Right cardiac atrium (tissue), 5 donors: ENCODE results near the gene DAB1. TPM values are rescaled to one million over a fixed set of nuclear protein-coding genes. Genes with fewer than 3 reads are reported as not detected.
A peak's percentile ranks its signal among the peaks of the same experiment; 100 is the strongest.

ENCODE experiments used
- ATAC-seq, 2 donors: fragments of 200-7000 bp; cut with Tn5 transposase; one replicate each; pipeline versions ENCODE4 v1.8.0 to v1.9.1; 2020; ENCODE audit warnings: moderate library complexity in 2 of 2, mild to moderate bottlenecking in 1 of 2
- DNase-seq, 3 donors: peaks; one replicate each; pipeline ENCODE4 v3.0.0-alpha.2; 2020
- H3K27ac ChIP-seq: one replicate; pipeline ENCODE4 v1.5.1; 2013; ENCODE audit warnings: mild to moderate bottlenecking, low read length, control low read depth, moderate library complexity
- H3K27me3 ChIP-seq: one replicate; pipeline ENCODE4 v1.6.1; 2013; ENCODE audit not compliant: control insufficient read depth, insufficient read depth
- H3K4me1 ChIP-seq: one replicate; pipeline ENCODE4 v1.6.1; 2013; ENCODE audit warnings: low read length; ENCODE audit not compliant: control insufficient read depth, insufficient read depth
- H3K4me3 ChIP-seq: one replicate; pipeline ENCODE4 v1.5.1; 2013; ENCODE audit warnings: low read length, control low read depth
- H3K9me3 ChIP-seq: one replicate; pipeline ENCODE4 v1.6.1; 2013; ENCODE audit warnings: low read length; ENCODE audit not compliant: control insufficient read depth
- WGBS: extraction: QIAGEN DNeasy Blood & Tissue Kit; methylation state at CpG from one replicate; pipeline ENCODE4 v1.1.7; 2013; 5-methylcytosine and 5-hydroxymethylcytosine counted together
- intact Hi-C, 4 donors: fragments of 100-400 bp; cut with DNase I; formaldehyde crosslinking; loops; one replicate each; pipeline versions ENCODE4 v1.11.0 to v1.14.0; 2022 to 2023
- polyA plus RNA-seq: library from polyadenylated mRNA; stranded (reverse); fragments of 200-250 nt; gene quantifications from one replicate; pipeline ENCODE4 v1.2.3, GENCODE V29; 2013
- total RNA-seq, 4 donors: library from RNA; stranded (reverse); fragmentation: NEBNext Ultra II Directional; extraction: Animal tissue kit (Norgen Biotek cat#: 25700); gene quantifications; one replicate each; pipeline ENCODE4 v1.2.1, GENCODE V29; 2021
- donor health status: healthy with polysubstance abuse.
- donor health status: DM: no; HTN: yes; CAD: no.
- donor health status: DM: no; HTN: no; CAD: no.
- donor health status: DM: no; HTN: yes; CAD: no; lungs with severe emphysema.
- donor health status: DM: yes; HTN: yes; CAD: no.

The DAB1 gene
- total and polyA plus RNA-seq, 5 donors: 2.5 to 10.8 (median 8.7) TPM

DNA sequence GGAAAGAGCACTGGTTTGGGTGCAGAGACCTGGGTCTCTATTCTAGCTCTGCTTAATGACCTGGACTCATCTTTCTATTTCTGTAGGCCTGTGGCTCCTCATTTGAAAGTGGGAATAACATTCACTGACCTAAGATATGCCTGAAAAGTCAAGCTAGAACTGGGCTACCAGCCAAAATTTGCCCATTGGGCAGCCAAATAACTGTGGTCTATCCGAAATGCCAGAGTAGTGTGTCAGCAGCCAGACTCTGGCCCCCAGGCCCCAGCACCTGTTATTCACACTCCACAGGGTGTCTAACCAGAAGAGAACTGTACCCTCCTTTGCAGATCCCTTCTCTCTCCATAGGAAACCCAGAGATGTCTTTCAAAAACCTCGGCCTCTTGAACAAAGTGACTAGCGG is 12.6 kb downstream of the DAB1 start:
- Histone ChIP-seq H3K4me1 (no peaks in the 10 kb centered on the region), H3K4me3 (no peak overlapping the region), H3K27ac (peak overlapping the region; percentile 13), H3K27me3 (no peaks in the 10 kb centered on the region), H3K9me3 (no peaks in the 10 kb centered on the region)
- WGBS: 72% methylated on average over 3 of the region's 3 CpGs
- intact Hi-C loops: no loop called here
- DNase-seq (no peak), ATAC-seq (peak; percentile 19 to 57)

DNA sequence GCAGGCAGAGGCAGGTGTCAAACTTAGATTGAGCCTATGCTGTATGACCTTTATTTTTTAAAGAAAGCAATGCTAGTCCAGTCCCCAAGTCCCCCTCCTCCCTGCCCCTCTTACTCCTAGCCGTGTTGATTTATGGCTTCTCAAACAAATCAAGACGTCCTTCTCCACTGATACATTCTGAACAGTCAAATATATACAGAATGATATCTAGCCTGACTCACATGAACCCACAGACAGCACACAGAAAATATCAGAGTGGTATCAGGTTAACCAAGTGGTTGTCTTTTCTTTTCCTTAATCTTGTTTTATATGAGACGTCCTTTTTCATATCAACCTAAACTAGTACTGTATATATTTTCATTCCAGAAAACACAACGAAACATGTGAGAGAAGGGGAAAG is 13.4 kb downstream of the DAB1 start:
- Histone ChIP-seq H3K4me1 (no peaks in the 10 kb centered on the region), H3K9me3 (no peaks in the 10 kb centered on the region), H3K4me3 (no peak overlapping the region), H3K27ac (no peak overlapping the region), H3K27me3 (no peaks in the 10 kb centered on the region)
- ATAC-seq (no peak), DNase-seq (no peak)
- intact Hi-C loops: no loop called here
- 46% methylated on average over 4 of the region's 4 CpGs for WGBS

DNA sequence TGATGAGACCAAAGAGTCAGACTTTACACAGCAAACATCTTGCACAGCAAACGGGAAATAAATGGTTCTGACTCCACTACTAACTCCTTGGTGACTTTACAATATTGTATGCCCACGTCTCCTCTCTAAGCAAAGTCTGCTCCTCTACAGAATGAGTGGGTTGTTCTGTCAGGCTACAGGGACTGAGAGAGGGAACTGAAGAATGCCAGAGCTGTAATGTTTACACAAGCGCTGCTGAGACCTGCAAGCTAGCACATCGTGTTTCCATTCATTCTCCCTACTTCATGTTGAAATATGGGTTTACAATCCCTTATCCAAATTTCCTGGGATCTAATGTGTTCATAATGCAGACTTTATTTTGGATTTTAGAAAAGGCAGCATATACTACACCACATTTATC is 15.9 kb downstream of the DAB1 start:
- ATAC-seq: no peak
- 50% methylated on average over 4 of the region's 4 CpGs for WGBS
- H3K4me3 ChIP-seq: no peak overlapping the region
- H3K9me3 ChIP-seq: no peaks in the 10 kb centered on the region
- H3K4me1 ChIP-seq: no peaks in the 10 kb centered on the region
- intact Hi-C loops: no loop called here
- no peaks in the 10 kb centered on the region for H3K27me3 ChIP-seq
- H3K27ac ChIP-seq: no peak overlapping the region
- DNase-seq: no peak

DNA sequence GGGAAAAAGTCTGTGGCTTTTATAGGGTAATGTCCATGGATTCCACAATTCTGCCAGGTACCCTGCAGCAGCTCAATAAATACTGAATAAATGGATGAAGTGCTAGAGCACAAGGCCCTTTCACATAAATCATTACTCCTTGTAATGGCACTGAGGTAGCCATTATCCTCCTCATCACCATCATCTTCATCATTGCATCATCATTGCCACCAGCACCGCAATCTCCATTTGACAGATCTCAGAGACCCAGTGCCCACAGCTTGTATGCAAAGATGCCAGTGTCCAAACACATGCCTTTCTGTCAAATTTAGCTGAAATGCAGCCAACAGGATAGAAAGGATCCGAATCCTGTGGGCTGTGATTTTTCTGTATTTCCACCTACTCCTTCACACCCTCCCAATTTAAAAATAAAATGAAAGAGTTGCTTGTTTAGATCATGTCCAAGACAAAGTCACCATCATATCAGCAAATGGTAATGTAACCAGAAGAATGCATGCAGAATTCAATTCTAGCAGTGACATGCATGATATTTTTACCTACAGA is 17.4 kb downstream of the DAB1 start:
- Histone ChIP-seq H3K27me3 (no peaks in the 10 kb centered on the region), H3K4me3 (no peak overlapping the region), H3K27ac (no peak overlapping the region), H3K9me3 (no peaks in the 10 kb centered on the region), H3K4me1 (no peaks in the 10 kb centered on the region)
- 88% methylated on average over 2 of the region's 2 CpGs for WGBS
- intact Hi-C loops: no loop called here
- ATAC-seq (no peak), DNase-seq (no peak)

DNA sequence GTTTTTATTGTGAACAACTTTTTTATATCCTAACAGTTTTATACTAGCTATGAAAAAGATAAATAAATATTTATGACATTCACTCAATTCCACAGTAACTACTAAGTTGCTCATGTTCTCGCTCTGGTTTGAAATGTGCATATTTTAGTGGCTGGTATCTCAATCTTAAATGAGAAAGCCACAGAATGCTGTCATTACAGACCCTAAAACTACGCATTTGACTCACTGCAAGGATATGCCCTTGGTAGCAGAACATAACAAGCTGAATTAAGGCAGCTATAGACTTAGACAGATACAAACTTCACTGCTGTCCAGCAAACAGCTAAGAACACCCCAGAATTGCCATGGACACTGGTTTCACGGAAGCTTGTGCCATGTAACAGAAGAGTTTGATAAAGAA is 19.0 kb downstream of the DAB1 start:
- Histone ChIP-seq H3K4me1 (no peaks in the 10 kb centered on the region), H3K27ac (no peak overlapping the region), H3K27me3 (no peaks in the 10 kb centered on the region), H3K9me3 (no peaks in the 10 kb centered on the region), H3K4me3 (no peak overlapping the region)
- DNase-seq (no peak), ATAC-seq (no peak)
- intact Hi-C loops: no loop called here
- WGBS: 73% methylated on average over 3 of the region's 3 CpGs

DNA sequence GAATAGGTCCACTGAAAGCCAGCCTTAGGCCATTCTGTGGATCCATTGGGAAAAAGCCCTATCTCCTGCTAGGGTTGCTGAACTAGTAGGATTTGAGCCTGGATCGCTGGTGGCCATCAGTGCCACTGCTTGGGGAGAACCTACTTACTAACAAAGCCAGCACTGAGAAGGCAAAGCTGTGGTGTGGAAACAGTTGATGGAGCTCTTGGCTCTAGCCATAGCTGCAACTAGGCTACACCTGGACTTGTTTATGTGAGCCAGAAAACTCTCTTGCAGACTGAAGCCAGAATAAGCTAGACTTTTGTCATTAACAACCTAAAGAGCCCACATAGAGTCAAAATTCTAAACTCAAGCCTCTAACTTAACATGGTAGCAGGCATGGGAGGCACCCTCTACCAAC is 20.7 kb downstream of the DAB1 start:
- DNase-seq (peak in 1 of 3 donors; percentile 31), ATAC-seq (no peak)
- 91% methylated on average over 1 of the region's 1 CpG for WGBS
- Histone ChIP-seq H3K9me3 (no peaks in the 10 kb centered on the region), H3K4me3 (no peak overlapping the region), H3K27me3 (no peaks in the 10 kb centered on the region), H3K27ac (no peak overlapping the region), H3K4me1 (no peaks in the 10 kb centered on the region)
- intact Hi-C loops: no loop called here

DNA sequence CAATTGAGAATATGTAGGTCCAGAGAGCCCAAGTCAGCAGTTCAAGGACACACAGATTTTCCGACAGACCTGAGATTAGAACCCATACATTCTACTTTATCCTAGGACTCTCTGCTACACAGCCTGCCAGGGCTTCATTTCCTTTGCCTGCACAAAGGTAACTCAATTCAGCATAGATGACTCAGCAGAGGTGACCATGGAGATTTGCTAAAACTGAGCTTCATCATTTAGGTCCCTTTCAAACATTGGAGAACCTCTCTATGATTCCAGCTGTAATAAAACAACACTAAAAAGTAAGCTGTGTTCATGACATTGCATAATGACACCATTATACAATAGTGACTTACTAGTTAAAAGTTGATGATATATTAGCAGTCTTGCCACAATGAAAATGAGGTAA is 22.2 kb downstream of the DAB1 start:
- intact Hi-C loops: no loop called here
- Histone ChIP-seq H3K4me3 (no peak overlapping the region), H3K27me3 (no peaks in the 10 kb centered on the region), H3K27ac (no peak overlapping the region), H3K4me1 (no peaks in the 10 kb centered on the region), H3K9me3 (no peaks in the 10 kb centered on the region)
- DNase-seq (no peak), ATAC-seq (no peak)
- WGBS: 91% methylated on average over 1 of the region's 1 CpG

DNA sequence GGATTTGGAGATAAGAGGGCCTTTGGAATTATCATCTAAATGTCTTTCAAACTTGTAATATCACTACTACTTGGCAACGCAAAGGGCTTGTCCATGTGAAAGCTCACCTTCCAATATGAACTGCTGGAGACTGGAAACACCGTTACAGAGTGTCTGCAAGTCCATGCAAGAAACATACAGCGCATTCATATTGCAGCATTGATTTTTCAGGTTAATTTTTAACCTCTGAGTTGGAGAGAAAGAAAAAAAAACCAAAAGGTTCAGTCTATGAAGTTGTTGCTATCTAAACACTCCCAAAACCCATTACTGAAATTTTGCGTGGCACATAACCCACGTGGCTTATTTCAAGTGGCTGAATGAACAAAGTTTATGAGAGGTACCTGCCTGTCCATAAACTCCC is 23.8 kb downstream of the DAB1 start:
- DNase-seq: no peak
- Histone ChIP-seq H3K27me3 (no peaks in the 10 kb centered on the region), H3K27ac (no peak overlapping the region), H3K9me3 (no peaks in the 10 kb centered on the region), H3K4me1 (no peaks in the 10 kb centered on the region), H3K4me3 (no peak overlapping the region)
- ATAC-seq: no peak
- intact Hi-C loops: no loop called here
- WGBS: 91% methylated on average over 5 of the region's 5 CpGs

DNA sequence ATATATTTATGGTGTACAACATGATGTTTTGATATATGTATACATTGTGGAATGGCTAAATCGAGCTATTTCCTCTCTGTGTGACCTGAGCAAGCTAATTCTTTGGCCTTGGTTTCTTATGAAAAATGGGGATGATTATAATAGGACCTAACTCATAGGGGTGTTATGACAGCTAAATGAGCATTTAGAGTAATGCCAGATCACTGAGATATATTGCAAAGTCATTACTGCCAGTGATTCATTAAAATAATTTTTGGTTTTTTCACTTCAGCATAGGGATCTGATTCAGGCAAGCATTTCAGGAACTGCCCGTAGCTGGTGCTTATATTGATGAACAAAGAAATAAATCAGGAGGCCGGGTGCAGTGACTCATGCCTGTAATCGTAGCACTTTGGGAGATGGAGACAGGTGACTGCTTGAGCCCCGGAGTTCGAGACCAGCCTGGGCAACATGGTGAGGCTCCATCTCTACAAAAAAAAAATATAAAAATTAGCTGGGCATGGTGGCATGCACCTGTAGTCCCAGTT is 30.7 kb downstream of the DAB1 start:
- WGBS: 91% methylated on average over 6 of the region's 6 CpGs
- Histone ChIP-seq H3K4me1 (no peaks in the 10 kb centered on the region), H3K27me3 (no peaks in the 10 kb centered on the region), H3K9me3 (no peaks in the 10 kb centered on the region), H3K4me3 (no peak overlapping the region), H3K27ac (no peak overlapping the region)
- ATAC-seq (no peak), DNase-seq (no peak)
- intact Hi-C loops: loop anchor here in 1 of 4 donors (10.0 kb wide), 1 partner anchor 178 kb away; no protein-coding TSS in a partner anchor

DNA sequence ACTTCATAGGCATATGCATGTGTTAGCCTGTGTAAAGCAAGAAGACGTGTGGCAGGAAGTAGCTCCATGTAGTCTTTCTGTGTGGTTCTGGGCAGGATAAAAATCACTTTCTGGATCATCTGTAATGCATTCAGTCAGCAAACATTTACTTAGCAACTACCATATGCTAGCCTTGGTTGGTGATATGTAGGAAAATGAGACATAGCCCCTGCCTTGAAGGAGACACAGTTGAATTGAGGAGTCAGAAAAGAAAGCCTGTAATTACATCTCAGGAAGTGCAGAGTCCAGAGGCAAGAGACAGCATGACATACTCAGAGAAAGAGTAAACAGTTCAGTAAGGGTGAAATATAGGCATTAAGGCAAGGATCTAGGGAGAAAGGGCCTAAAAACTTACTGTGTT is 38.5 kb downstream of the DAB1 start:
- DNase-seq (no peak), ATAC-seq (no peak)
- H3K9me3 ChIP-seq: no peaks in the 10 kb centered on the region
- intact Hi-C loops: no loop called here
- WGBS: 37% methylated on average over 1 of the region's 1 CpG
- no peak overlapping the region for H3K27ac ChIP-seq
- H3K27me3 ChIP-seq: no peaks in the 10 kb centered on the region
- H3K4me1 ChIP-seq: no peaks in the 10 kb centered on the region
- H3K4me3 ChIP-seq: no peak overlapping the region

DNA sequence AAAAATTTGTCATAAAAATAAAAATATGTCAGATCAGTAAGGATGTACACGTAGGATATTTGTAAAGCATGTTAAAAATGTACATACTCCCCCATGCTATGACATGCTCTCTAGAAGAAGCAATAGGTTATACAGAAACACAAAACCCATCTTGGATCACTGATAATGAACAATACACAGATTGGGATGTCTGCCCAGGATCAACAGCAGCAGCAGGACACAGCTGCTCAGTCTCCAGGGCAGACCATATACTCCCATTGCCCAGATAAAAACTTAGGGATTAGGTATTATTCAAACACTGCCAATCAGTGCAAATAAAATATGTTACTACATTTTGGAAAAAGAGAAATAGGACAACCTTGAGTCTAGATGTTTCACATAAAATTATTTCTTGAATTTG is 39.0 kb downstream of the DAB1 start:
- WGBS: 60% methylated on average over 1 of the region's 1 CpG
- Histone ChIP-seq H3K9me3 (no peaks in the 10 kb centered on the region), H3K4me1 (no peaks in the 10 kb centered on the region), H3K27ac (no peak overlapping the region), H3K4me3 (no peak overlapping the region), H3K27me3 (no peaks in the 10 kb centered on the region)
- intact Hi-C loops: no loop called here
- no peak for ATAC-seq
- no peak for DNase-seq

DNA sequence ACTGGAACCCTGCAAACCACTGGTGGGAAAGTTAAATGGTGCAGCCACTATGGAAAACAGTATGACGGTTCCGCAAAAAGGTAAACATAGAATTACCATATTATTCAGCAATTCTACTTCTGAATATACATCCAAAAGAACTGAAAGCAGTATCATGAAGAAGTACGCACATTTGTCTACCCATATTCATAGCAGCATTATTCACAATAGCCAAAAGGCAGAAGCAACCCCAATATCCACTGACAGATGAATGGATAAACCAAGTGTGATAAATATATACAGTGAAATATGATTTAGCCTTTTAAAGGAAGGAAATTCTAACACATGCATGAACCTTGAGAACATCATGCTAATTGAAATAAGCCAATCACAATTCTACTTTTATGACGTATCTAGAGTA is 39.6 kb downstream of the DAB1 start:
- no peaks in the 10 kb centered on the region for H3K9me3 ChIP-seq
- H3K4me3 ChIP-seq: no peak overlapping the region
- no peaks in the 10 kb centered on the region for H3K4me1 ChIP-seq
- H3K27me3 ChIP-seq: no peaks in the 10 kb centered on the region
- 86% methylated on average over 4 of the region's 4 CpGs for WGBS
- H3K27ac ChIP-seq: no peak overlapping the region
- no peak for ATAC-seq
- intact Hi-C loops: no loop called here
- DNase-seq: no peak
